GM21423 (cell line): ENCODE data around the gene EFEMP1.
"Not testable (repeated sequence)": the region's sequence is repeated elsewhere in the genome, so short reads cannot be mapped to it uniquely, and the experiment has no call there.

Experiments used
- ATAC-seq: cut with Tn5 transposase; IDR thresholded peaks from one replicate; pipeline ENCODE4 v1.9.1; 2021; ENCODE audit warnings: mild to moderate bottlenecking, moderate library complexity; ENCODE audit not compliant: unreplicated experiment

The EFEMP1 gene

GRCh38 chr2:55837073-55837472 lies 86.5 kb downstream of the EFEMP1 start:
- no peak for ATAC-seq

- ATAC-seq, result not testable (repeated sequence)
Observed at GRCh38 chr2:55831671-55832410, 91.7 kb downstream of the EFEMP1 start.

GRCh38 chr2:55827855-55828254 lies 95.7 kb downstream of the EFEMP1 start:
- ATAC-seq, result no peak

- ATAC-seq, result not testable (repeated sequence)
Observed at GRCh38 chr2:55827428-55827827, 96.2 kb downstream of the EFEMP1 start.

DNA sequence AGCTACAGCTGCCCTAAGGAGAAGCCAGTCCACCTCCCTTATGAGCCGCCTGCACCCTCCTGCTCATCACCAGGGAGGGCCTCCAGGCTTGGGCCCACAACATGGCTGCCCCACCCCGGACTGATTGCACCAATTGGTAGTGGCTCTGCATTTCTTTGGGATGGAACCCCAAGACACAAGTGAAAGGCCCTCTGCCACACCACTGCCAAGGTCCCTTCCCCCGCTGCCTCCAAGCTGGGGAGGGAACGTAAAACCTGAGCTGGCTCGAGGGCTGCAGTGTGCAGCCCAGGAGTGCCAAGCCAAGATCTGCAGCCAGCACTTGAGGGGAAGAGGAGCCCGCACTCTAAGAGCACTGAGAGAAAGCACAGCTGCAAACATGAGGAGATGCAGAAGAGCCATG lies 97.3 kb downstream of the EFEMP1 start:
- no peak for ATAC-seq

GRCh38 chr2:55824551-55825096 lies 99.0 kb downstream of the EFEMP1 start:
- no peak for ATAC-seq
